D341Med (cell line): ENCODE results near the gene KCTD16.

Source experiments
- DNase-seq: peaks from one replicate; pipeline ENCODE4 v3.0.0; 2012; ENCODE audit warnings: low spot score

KCTD16 gene

DNA sequence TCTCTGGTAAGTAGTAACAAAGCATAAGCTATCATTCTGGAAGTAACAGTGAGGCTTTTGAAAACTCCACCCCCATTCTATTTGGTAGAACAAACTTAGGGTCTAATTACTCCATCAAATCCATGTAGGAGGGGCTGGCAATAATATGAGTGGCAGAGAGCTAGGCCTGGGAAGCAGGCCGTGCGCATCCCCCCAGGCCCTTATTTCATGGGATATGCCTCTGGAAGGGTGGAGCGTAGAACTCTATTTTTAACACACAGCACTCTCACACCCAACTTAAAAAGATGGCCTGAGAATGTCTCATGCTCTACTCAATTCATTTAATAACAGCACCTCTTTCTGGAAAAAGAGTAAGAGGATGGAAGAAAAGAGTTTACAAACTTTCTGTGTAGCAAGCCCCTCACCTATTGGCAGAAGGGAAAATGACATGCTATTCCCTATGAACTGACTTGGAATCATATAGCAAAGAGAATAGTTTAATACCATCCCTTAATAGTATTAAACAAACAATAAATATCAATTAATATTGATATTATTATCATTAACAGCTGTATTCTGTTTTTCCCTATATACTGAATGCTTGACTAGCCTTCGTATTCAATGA is 233.2 kb downstream of the KCTD16 start:
- no peak for DNase-seq

DNA sequence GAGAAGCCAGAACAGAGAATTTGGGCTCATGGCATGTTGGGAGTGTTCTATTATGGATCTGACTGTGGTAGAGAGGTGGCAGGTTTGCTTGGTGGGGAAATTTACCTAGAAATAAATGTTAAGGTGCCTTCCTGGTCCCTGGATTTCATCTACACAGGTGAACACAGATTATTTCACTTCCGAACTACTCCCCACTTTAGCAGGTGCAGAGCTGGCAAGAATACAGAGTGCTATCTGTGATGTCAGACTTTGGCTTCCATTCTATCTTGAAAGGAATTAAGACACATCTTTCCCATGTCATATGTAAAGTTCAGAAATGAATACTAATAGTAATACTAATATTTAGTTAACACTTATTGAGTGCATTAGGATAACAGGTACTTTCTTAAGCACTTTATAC is 234.0 kb downstream of the KCTD16 start:
- no peak for DNase-seq

DNA sequence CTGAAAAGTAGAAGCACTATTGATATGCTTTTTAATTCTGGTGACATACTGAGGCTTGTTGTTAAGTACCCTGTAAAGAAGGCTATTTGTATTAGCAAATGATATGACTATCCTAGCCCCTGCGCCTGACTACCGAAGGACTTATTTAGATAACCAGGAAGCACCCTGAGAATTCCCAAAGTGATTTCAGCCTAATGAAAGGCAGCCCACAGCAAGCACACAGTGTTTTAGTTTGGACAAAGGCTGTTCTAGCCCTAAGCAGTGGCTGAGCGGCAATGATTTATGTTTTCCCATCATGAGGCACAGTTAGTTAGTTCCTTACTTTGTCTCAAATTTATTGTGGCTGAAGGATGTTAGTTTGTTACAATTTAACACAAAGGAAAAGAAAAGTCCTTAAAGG is 235.3 kb downstream of the KCTD16 start:
- DNase-seq = no peak

DNA sequence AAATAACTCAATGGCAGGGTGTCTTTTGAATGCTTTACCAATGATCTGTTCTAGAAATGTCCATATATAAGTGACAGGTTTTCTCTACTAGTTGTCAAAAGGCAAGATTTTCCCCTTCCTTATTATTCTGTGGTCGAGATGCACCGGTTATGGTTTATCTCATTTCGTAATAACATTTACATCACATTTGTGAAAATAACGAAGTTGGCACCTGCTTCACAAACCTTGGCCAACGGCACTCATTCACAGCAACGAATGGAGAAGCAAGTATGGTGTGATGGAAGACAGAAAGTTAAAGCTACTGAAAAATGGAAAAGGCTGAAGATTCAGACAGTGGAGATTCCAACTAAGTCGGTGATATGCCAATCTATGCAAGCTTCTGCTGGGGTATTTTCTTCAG is 235.8 kb downstream of the KCTD16 start:
- no peak for DNase-seq

DNA sequence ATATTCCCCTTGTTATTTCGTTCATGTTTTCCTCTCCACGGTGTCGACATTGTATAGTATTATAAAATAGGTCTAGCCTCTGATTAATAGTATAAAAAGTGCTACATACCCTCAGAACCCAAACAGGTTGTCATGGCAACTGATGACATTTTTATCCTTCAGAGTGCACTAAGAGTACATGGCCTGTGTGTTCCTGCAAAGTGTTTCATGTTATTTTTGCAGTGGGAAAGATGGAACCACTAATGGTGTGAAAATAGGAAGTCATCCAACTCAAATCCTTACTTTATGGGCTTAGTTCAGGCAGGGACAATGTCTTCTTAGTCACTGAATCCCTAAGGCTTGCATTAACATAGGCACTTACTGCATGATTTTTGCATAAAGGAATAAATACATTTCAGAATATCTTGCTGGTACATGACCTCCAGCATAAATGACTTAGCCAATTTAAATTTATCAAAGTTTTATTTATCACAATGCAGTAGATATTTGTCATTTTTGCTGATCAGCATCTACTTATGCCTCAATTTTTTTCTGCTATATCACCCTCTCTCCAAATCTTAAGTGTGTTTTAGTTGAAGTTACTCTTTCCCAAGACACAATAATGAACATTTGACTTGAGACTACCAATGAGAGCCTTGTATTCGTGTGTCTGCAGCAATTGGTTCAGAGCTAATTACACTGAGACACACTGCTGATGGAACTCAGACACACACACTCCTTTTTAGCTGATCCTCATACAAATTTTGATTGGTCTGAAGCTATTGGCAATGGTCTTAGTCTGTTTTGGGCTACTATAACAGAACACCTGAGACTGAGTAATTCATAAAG is 243.7 kb downstream of the KCTD16 start:
- no peak for DNase-seq

DNA sequence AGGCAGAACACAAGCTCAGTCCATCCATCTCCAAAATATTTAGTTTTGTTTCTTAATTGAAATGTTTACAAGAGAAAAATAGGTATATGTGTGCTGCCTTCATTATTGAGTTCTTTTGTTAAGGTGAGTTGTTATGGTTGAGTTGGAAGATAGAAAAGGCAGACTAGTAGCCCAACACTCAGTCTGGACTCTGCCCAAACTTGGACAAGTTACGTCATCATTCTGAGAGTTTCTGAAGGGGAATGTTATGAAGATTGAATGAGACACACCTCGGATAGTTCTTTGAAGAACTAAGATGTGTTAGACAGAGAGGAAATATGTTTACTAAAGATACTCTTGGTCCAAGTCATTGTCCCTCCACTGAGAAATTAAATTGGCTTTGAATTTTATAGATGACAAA is 245.5 kb downstream of the KCTD16 start:
- no peak for DNase-seq

DNA sequence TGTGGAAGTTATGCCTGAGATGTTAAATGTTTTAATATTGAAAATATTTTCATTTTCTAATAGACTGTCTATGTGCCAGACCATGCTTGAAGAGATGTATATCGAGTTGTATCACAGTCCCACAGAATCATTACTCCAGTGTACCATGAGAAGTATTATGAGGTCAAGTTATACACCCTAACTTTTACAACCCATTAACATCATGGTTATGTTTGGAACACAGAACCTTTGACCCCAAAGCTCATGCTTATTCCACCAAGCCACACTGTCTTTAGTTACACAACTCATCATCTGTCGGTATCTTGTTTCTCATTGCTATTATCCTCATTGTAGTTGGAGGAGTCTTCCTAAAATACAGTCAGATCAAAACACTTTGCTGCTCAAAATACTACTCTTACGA is 248.0 kb downstream of the KCTD16 start:
- DNase-seq = no peak

DNA sequence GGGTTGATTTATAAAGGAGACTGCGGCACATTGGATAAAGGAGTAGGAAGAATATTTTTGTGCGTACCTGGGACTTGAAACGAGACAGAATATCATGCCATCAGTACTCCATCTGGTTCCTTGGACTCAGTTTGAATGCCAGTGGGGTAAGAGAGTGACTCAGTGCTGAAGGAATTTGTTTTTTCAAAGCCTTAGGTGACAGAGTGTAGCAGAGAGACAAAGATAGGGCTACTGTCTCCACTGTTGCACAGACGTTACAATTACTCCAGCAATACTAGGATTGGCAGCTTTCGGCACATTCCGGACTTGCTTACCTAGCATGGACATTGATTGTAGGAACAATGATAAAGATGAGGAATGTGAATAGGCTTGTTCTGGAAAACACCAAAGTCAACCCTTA is 250.7 kb downstream of the KCTD16 start:
- no peak for DNase-seq

DNA sequence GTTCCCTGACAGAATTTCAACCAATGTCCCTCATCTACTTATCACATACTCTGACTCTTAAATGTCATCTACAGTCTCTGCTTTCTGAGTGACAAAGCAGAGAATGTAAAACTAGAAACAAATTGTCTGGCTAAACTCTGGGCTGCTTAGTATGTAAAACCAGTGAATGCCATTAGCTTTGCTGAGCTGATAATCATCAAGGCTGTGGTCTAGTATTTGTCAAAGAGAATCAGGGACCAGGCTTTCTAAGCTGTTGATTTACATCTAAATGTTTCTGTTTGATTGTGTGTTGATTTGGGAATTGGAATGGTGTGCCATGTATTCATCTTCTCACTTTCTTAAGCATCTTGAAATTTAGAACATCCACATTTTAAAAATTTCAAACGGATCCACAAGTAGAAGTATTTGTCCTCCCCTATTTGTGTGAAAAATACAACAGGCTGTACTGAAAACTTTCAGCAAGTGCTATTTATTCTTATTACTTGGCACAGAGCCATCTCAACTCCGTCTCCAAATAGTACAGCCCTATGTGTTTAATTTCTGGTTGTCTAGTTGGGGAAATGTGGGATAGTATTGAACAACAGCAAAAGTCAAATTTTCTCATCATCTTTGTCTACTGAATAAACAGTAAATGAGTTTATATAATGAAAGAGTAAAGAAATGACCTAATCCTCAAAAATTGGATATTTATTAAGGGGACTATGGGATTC is 251.5 kb downstream of the KCTD16 start:
- DNase-seq = no peak

DNA sequence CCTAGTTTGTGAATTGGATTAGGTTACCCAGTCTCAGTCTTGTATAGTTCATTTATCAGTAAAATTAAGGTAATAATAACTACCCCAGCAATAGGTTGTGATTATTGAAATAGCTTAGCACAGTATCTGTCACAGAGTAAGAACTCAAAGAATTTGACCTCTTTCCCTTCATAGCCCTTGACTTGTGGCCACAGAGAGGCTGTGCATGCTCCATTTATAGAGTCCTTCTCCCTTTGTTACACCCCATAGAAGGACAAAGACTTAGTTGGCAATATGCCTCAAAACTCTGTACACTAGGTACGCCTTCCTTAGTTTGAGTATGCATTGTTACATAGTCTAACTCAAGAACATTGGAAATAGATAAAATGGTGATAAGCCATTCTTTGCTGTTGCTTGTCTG is 257.2 kb downstream of the KCTD16 start:
- DNase-seq = no peak

DNA sequence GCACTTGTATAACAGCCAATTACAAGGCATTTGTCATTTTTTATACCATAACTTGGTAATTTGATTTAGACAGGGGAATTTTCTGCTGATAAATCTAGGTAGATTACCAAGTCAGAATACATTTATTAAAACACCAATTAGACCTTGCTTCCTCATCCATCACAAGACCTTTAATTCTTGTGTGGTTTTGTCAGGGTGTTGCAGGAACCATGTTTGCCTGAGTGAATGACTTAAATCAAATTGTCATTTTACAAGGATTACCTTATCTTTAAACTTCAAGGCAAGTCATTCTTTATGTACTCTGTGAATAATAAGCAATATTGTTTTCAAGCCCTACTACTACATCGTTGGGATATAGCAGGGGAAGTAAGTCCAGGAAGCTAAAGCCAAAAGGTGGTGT is 257.7 kb downstream of the KCTD16 start:
- no peak for DNase-seq

DNA sequence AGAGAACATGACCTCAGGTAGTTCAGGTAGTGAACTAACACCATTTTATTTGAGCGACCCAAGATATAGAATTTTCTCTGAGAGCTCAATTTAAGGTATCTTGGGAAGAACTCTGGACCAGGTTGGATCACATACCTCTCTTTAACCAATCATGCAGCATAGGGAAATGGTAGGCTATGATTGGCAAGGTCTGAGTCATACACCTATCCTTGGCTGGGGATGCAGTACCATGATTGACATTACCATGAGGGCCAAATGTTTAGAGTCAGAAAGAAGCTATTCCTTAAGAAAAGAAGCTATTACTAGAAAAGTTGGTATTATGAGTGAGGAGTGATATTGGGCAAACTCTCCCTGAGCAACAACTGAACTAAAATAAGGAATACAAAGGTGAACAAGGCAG is 258.7 kb downstream of the KCTD16 start:
- no peak for DNase-seq

DNA sequence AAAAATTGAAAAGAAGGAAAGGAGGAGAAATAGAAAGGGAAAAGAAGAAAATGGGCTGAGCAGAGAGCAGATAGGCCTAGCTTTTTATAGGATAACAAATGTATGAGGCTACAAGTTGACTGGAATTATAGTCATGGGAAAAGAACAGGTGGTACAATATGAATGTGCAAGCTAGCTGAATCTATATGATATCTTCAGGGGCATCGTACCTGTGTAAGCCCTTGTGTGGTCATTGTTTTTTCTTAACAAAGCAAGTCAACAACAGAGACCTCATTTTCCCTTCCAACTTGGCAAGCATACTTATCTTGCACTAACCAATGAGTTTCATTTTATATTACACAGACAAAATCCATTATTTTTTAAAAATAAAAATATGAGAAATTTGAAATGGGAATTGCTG is 259.2 kb downstream of the KCTD16 start:
- no peak for DNase-seq

DNA sequence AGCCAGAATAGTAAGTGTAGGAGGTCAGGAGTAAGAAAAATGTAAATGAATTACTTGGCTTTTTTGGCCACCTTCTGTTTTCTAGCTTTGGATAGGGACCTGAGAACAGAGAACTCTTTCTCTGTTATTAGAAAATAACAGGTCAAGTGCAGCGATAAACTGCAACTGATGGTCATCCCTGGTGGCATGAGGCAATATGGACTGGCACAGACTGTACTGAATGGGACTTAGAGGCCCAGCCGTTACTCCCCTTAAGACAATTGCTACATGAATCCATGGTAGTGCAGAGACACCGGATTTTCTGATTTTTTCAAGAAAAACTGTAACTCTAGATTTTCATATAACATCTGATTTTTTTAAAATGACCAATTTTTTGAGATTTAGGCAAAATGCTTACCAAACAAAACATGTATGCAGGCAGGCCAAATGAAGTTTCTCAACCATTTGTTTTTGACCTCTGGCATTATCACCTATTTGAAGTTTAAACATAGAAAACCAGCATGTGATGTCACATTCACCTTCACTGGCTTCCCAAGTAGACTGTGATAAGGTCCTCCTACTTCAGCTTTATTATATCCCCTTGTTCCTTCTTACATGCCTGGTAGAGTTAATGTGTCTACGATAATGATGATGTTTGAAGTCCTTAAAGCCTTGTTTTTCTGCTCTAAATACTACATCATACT is 262.6 kb downstream of the KCTD16 start:
- DNase-seq = no peak

DNA sequence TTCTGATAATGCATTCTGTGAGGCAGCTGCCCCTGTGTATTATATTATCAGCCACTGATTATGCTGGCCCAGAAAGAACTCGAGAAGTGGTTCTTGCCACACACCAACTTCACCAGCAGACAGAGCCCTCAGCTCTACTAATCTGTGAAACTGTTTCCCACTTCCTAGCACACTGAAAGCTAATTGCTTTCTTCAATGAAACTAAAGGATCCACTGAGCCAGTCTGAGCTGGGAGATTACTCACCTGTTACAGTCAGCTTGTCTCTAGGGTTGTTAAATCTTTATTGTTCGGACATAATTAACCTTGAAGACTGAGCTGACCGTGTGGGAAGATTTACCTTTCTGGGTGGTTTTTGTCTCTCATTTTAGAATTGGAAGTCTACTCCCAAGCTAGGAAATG is 263.2 kb downstream of the KCTD16 start:
- no peak for DNase-seq

DNA sequence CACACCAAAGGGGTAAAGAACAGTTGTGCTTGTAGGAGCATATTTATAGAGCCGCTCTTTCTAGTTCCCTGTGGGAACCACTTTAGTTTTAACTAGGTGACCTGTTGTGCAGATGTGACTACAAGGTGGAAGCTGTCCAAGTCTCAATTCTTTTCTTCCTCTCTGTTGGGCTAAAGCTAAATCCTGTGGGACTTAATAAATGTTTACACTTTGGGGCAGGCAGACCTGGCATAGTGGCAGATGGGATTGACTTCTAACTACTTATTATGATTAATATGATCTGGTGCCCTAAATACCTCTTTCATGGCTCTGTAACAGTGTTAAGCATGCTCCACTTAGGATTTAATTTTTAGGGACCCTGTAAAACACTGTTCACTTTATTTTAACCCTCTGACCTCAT is 265.3 kb downstream of the KCTD16 start:
- DNase-seq = peak; percentile 53

DNA sequence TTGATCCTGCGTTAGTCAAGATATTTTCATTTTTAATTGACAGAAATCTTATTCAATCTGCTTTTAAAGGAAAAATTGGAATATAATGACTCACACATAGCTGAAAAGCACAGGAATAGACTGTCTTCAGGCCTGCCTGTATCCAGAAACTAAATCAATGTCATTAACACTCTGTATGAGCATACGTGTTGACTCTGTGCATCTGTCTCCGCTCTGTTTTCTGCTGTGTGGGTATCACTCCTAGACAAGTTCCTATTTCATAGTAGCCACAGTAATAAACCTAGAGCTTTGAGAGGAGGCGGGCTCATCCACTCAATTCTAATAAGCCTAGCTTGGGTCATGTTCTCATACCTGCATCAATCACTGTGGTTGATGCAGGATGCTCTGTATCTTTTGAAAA is 267.6 kb downstream of the KCTD16 start:
- DNase-seq = no peak

DNA sequence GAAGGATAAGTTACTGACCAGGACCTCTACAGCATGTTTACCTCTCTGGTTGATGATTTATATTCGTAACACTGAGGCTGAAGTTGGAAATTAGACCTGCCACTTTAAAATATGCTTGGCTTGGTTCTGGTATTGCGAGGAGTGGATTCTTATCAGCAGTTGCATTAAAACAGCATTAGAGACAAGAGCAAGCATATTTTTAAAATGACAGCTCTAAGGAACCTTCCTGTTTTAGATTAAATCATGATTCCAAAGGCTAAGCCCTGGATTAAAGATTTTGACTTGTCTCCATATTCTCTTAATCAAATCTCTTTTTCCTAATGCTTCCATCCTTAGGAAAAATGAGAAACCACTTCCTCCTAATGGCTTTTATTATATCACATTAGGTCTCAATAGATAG is 277.8 kb downstream of the KCTD16 start:
- DNase-seq = no peak

DNA sequence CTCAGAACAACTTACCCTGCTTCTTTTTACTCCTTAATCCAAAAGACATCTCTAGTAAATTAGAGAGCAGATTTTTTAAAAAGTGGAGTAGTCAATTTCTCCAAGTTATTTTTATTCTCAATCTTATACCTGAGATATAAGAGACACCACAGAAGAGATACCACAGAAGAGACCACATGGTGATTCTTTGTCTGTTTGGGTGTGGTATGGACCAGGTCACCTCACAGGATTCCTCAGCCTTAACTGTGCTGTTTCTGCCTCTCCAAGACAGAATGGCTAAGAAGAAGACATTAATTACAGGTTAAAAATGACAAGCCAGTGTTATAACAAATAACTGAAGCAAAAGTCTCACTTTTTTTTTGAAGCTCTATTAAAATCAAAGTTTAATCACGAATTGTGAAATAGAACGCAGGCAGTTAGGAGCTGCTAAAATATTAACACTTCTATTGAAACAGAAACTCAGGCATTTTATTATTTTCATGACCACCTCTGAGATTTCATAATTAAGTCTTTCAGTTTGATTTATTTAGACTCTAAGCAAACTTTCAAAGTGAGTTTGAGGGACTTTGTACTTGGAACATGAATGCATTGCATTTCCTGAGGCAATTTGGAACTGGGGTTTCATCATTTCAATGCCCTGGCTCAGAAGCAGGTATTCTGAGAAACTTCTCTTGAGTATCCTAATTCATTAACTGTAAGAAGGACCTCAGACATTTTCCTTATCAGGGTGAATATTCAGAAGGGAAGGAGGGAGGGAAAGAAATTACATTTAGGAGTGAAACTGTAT is 280.7 kb downstream of the KCTD16 start:
- DNase-seq = no peak

DNA sequence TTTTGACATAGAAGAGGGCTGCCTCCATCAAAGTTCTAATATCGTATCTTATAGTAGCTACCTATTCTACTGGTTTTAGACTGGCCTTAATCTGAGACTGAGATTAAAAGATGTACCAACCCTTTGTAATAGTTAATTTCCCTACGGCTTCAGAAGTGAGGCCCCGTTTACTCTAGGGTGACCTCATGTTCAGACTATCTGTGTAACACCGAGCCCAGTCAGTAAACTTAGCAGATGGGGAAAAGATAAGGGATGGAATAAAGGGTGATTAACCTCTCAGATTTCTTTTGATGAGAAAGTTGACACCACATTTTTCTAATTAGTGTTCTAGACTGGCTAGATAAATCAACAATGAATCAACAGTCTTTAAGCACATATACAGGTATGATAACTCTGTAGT is 283.1 kb downstream of the KCTD16 start:
- no peak for DNase-seq

DNA sequence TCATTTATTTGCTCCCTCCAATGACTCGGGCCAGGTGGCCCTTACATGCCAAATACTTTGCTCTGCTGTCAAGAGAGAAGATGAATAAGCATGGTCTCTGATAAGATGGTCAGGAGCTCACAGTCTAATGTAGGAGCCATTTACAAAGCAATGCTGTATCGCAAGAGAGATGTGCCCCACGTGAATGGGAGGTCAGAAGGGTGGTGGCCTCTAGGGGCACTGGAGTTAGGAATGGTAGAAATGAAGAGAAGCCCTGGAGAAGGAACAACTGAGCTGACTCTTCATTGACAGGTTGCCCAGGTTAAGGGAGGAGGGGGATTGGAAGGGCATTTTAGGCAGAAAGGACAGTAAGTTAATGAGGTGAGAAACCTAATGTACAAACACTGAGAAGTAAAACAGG is 286.5 kb downstream of the KCTD16 start:
- DNase-seq = no peak

DNA sequence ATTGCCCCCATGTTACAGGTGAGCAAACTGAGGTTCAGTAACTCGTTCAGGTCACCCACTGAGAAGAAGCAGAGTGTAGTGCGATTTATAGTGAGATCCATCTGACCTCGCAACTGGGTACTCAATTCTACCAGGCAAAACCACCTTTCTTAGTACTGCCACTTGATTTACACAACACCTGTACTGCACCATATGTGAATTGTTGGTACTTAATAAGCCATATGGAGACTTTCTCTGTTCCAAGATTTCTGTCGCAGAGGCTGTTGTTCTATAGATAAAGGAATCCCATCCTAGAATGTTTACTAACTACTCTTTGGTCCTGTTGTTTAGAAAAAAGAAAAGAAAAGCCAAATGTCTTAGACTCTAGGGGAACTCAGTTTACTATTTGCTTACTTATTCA is 287.5 kb downstream of the KCTD16 start:
- no peak for DNase-seq
